Loucy (cell line): ENCODE results near the gene MZB1.

Experiments used
- H2AFZ ChIP-seq: fragments of 200-600 bp; sonication (generic); 2 replicates; pipeline ENCODE4 v1.6.0; 2016; ENCODE audit warnings: antibody characterized with exemption, mild to moderate bottlenecking, low read length, moderate library complexity
- H3F3A ChIP-seq: fragments of 200-600 bp; 2 replicates; pipeline ENCODE4 v1.6.0; 2016; ENCODE audit warnings: antibody characterized with exemption, low read depth, mild to moderate bottlenecking
- H3K27me3 ChIP-seq: fragments of 200-600 bp; sonication (generic); 2 replicates; pipeline ENCODE4 v1.6.1; 2014; ENCODE audit warnings: low read length, mild to moderate bottlenecking; ENCODE audit not compliant: insufficient read depth, poor library complexity, severe bottlenecking
- H3K36me3 ChIP-seq: fragments of 200-600 bp; sonication (generic); 2 replicates; pipeline ENCODE4 v1.6.1; 2016; ENCODE audit warnings: low read length; ENCODE audit not compliant: insufficient read depth
- H3K4me1 ChIP-seq: fragments of 200-600 bp; sonication (generic); 2 replicates; pipeline ENCODE4 v1.5.1; 2014; ENCODE audit warnings: low read length, mild to moderate bottlenecking; ENCODE audit not compliant: insufficient read depth, poor library complexity, severe bottlenecking
- H3K4me2 ChIP-seq: fragments of 200-600 bp; sonication (generic); 2 replicates; pipeline ENCODE4 v1.6.0; 2014; ENCODE audit warnings: antibody characterized with exemption, low read length, low read depth, mild to moderate bottlenecking; ENCODE audit not compliant: poor library complexity, severe bottlenecking
- H3K4me3 ChIP-seq: fragments of 200-600 bp; sonication (generic); 2 replicates; pipeline ENCODE4 v1.5.1; 2014; ENCODE audit warnings: low read length, mild to moderate bottlenecking, mixed read lengths; ENCODE audit not compliant: poor library complexity, severe bottlenecking
- H3K79me2 ChIP-seq: fragments of 200-600 bp; sonication (generic); 2 replicates; pipeline ENCODE4 v1.6.1; 2014; ENCODE audit warnings: low read length; ENCODE audit not compliant: insufficient read depth
- H3K9ac ChIP-seq: fragments of 200-600 bp; sonication (generic); 2 replicates; pipeline ENCODE4 v1.6.0; 2014; ENCODE audit warnings: mild to moderate bottlenecking, low read depth, low read length, moderate library complexity; ENCODE audit not compliant: poor library complexity, severe bottlenecking
- H3K9me2 ChIP-seq: fragments of 200-600 bp; sonication (generic); replicated peaks from 2 replicates; pipeline ENCODE4 v1.6.1; 2016; ENCODE audit warnings: low read depth, low read length, mixed read lengths
- H3K9me3 ChIP-seq: fragments of 200-600 bp; sonication (generic); 2 replicates; pipeline ENCODE4 v1.6.1; 2014; ENCODE audit warnings: mild to moderate bottlenecking, antibody characterized with exemption, low read length, low read depth; ENCODE audit not compliant: insufficient read depth
- H4K20me1 ChIP-seq: fragments of 200-600 bp; sonication (generic); 2 replicates; pipeline ENCODE4 v1.6.0; 2014; ENCODE audit warnings: antibody characterized with exemption, low read length, mild to moderate bottlenecking; ENCODE audit not compliant: insufficient read depth, poor library complexity, severe bottlenecking
- EZH2phosphoT487 ChIP-seq: fragments of 200-600 bp; IDR thresholded peaks from 2 replicates; pipeline ENCODE4 v1.6.1; 2018; ENCODE audit warnings: antibody characterized with exemption, mild to moderate bottlenecking, moderate library complexity, borderline replicate concordance
- TF ChIP-seq, protein P1 (sequence below): fragments of 200-600 bp; sonication (generic); conservative IDR thresholded peaks from 2 replicates; pipeline ENCODE4 v1.5.1; 2014; ENCODE audit warnings: mild to moderate bottlenecking, antibody characterized with exemption, low read length

The MZB1 gene

GRCh38 chr5:139408191-139408590, 18.5 kb upstream of the MZB1 start:
- Histone ChIP-seq H3K36me3 (no peaks in the 10 kb centered on the region), H3K4me1 (peaks cover 17% of the 10 kb centered on the region), H4K20me1 (no peaks in the 10 kb centered on the region), H3K9me2 (no peaks in the 10 kb centered on the region), H3K9me3 (no peaks in the 10 kb centered on the region), H3F3A (0 out of 2 replicates have a peak, but pooled peaks cover 1% of the 10 kb centered on the region), H3K4me3 (no peak overlapping the region), H3K79me2 (no peaks in the 10 kb centered on the region), H3K9ac (no peak overlapping the region), H3K4me2 (no peak overlapping the region), H2AFZ (no peak overlapping the region), H3K27me3 (no peaks in the 10 kb centered on the region)
- TF ChIP-seq, protein P1, sequence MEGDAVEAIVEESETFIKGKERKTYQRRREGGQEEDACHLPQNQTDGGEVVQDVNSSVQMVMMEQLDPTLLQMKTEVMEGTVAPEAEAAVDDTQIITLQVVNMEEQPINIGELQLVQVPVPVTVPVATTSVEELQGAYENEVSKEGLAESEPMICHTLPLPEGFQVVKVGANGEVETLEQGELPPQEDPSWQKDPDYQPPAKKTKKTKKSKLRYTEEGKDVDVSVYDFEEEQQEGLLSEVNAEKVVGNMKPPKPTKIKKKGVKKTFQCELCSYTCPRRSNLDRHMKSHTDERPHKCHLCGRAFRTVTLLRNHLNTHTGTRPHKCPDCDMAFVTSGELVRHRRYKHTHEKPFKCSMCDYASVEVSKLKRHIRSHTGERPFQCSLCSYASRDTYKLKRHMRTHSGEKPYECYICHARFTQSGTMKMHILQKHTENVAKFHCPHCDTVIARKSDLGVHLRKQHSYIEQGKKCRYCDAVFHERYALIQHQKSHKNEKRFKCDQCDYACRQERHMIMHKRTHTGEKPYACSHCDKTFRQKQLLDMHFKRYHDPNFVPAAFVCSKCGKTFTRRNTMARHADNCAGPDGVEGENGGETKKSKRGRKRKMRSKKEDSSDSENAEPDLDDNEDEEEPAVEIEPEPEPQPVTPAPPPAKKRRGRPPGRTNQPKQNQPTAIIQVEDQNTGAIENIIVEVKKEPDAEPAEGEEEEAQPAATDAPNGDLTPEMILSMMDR, result no peak
- no peak for TF ChIP-seq EZH2phosphoT487

GRCh38 chr5:139407517-139407916, 17.8 kb upstream of the MZB1 start:
- H3K4me1 ChIP-seq, result peaks cover 19% of the 10 kb centered on the region
- no peaks in the 10 kb centered on the region for H4K20me1 ChIP-seq
- H3K79me2 ChIP-seq, result no peaks in the 10 kb centered on the region
- no peak overlapping the region for H3K4me2 ChIP-seq
- no peaks in the 10 kb centered on the region for H3K27me3 ChIP-seq
- no peaks in the 10 kb centered on the region for H3K9me3 ChIP-seq
- H3K9ac ChIP-seq, result no peak overlapping the region
- H3F3A ChIP-seq, result 0 out of 2 replicates have a peak, but pooled peaks cover 4% of the 10 kb centered on the region
- H2AFZ ChIP-seq, result no peak overlapping the region
- no peaks in the 10 kb centered on the region for H3K36me3 ChIP-seq
- TF ChIP-seq EZH2phosphoT487, result no peak
- TF ChIP-seq, protein P1, result no peak
- no peak overlapping the region for H3K4me3 ChIP-seq
- H3K9me2 ChIP-seq, result no peaks in the 10 kb centered on the region

DNA sequence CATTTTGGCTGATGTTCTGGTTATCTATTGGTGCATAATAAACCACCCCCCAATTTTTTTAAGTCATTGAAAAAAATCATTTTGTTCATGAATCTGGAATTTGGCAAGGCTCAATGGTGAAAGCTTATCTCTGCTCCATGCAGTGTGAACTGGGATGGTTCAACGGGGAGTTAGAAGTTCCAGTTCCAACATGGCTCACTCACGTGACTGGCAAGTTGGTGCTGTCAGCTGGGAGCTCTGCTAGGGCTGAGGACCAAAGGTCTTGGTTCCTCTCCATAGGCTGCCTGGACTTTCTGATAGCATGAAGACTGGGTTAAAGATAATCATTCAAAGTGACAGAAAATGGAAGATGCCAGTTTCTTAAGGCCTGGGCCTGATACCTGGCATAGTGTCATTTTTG, 17.2 kb upstream of the MZB1 start:
- Histone ChIP-seq H3F3A (0 out of 2 replicates have a peak, but pooled peaks cover 4% of the 10 kb centered on the region), H3K9ac (no peak overlapping the region), H3K9me3 (no peaks in the 10 kb centered on the region), H3K4me1 (peaks cover 19% of the 10 kb centered on the region), H3K4me3 (no peak overlapping the region), H3K4me2 (no peak overlapping the region), H3K79me2 (no peaks in the 10 kb centered on the region), H3K36me3 (no peaks in the 10 kb centered on the region), H3K27me3 (no peaks in the 10 kb centered on the region), H2AFZ (no peak overlapping the region), H3K9me2 (no peaks in the 10 kb centered on the region), H4K20me1 (no peaks in the 10 kb centered on the region)
- no peak for TF ChIP-seq EZH2phosphoT487
- TF ChIP-seq, protein P1, result no peak
